ENCODE measurements around the gene USP7.
A peak's percentile ranks its signal among the peaks of the same experiment; 100 is the strongest.
"Not testable (repeated sequence)": the region's sequence is repeated elsewhere in the genome, so short reads cannot be mapped to it uniquely, and the experiment has no call there.

The USP7 gene

DNA sequence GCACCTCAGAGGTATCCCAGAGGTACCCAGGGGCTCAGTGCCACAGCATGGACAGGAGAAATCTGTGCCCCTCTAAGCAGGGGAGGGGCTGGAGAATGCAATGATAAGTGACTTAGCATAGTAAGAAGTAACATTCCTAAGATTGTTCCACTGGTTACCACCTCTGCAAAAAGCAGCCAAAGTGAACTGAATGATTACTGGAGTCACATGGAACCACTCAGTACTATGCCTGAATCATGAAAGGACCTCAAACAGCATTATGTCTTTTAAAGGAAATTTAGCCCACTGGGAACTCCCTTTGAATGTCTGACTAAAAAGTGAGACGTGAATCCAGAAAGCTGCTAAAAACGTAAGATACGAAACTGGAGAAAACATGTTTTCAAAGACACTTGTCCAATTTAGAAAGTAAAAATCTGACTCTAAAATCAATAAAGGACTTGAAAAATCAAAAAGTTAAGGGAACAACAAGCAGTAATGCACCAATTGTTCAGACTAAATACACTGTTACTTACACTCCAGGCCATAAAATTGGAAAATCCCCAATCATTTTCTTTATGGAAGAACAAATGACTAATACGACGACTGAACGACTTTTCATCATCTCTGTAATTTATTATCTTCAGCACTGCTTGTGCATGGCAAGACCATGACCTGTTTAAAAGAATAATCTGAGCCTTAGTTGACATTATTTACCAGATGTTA, 42.9 kb downstream of the USP7 start:
- no peak for DNase-seq

DNA sequence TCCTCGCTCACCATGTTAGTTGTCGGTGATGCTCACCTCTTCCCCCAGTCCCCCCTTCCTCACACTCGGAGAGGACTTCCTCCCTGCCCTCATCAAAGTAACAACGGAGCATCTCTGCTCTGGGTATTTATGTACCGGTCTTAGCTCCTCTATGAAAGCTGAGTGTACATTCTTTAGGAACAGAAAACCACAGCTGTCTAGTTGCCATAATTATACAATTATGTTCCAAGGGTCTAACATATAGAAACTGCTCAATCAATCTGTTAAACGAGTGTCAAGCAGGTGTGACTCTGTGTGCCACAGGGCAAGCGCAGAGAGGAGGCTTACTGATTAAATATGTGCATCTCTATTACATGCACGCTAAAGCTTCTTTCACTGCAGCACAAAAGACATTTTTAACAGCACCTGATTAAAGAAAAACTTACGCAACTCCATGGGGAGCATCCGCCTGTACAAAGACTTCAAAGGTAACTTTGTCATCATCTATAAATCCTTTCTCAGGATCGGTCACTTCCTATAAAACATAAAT, 43.7 kb downstream of the USP7 start:
- no peak for DNase-seq

DNA sequence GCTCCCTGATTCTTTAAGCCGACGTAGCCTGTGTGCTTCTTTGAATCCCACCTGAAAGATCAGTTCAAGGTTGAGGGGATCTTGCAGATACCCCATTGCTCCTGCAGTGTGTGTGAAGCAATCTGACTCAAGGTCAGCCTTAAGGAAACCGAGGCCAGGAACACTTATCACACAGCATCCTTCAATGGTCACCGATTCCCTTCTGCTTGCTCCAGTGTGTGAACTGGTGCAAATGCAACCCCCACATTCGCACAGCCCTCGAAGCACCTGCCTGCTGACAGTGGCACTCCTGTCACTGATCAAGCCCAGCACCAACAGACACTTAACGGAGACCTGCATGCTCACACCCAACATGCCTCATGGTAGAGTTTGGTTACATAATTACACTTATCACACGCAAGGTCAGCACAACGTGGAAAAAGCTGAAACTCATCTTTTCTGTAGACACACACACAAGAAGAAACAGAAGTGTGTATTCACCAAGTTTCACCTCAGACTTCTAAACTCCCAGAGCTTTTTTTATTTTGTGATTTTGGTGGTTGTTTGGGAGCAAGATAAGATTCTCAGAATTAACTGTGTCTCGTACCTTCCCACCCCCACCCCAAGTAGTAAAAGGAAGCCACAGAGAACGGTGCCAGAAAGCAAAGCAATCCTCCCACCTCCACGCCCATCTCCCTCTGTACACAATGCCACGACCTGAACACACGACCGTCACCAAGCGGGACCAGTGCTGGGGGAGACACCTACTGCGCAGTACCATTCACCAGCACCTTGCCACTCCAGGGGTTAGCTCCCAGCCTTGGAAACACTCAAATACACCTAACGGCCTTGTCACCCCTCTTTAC, 44.4 kb downstream of the USP7 start:
- no peak for DNase-seq

- DNase-seq, result not testable (repeated sequence)
Observed at GRCh38 chr16:8917336-8917735, 46.4 kb downstream of the USP7 start.

DNA sequence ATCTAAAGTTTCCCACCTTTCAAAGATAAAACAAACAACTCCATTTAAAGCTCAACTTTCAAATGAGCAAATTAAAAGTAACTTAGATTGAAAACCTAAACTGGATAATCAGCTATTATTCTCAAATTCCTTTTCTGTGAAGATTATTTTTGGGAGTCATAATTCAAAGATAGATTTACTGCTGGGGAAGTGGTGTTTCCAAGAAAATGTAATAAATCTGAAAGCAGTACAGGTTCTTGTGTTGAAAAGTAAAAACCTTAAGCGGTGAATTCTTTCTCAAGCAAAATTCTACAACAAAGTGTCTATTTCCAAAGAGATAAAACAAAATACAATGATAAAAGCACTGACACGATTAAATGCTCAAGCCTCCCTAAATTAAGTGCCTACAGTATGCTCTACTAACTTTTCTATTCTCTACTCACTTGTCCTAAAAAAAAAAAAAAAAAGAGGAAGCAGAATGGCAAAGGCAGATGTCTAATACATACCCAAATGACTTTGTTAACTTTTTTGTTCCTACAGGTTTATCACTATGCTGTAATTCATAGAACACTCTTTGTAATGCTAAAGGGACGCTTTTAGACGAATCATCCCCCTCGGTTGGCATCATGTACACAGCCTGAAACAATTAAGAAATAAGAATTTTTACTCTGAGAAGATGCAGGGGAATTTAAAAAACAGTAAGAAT, 47.0 kb downstream of the USP7 start:
- no peak for DNase-seq

- no peak for DNase-seq
Observed at GRCh38 chr16:8915722-8916301, 47.9 kb downstream of the USP7 start.

GRCh38 chr16:8914098-8914497, 49.6 kb downstream of the USP7 start:
- DNase-seq, result no peak

GRCh38 chr16:8912793-8913192, 50.9 kb downstream of the USP7 start:
- no peak for DNase-seq

DNA sequence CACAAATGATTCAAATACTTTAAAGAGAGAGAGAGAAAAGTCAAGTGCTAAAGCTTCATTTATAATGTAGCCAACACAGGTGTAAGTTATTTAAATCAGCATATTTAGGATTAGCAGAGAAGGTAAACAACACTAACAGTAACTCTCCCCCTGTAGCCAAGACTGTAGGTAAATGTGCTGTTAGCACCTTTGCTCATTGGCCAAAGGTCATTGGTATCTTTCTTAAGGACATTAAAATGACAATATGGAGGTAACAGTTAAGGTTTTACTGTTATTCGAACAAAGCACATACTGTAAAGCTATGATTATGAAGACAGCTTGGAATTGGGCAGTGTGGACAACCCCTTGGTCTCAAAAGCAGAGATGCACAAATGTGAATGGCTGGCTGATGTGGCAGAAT, 52.9 kb downstream of the USP7 start:
- DNase-seq, result no peak

DNA sequence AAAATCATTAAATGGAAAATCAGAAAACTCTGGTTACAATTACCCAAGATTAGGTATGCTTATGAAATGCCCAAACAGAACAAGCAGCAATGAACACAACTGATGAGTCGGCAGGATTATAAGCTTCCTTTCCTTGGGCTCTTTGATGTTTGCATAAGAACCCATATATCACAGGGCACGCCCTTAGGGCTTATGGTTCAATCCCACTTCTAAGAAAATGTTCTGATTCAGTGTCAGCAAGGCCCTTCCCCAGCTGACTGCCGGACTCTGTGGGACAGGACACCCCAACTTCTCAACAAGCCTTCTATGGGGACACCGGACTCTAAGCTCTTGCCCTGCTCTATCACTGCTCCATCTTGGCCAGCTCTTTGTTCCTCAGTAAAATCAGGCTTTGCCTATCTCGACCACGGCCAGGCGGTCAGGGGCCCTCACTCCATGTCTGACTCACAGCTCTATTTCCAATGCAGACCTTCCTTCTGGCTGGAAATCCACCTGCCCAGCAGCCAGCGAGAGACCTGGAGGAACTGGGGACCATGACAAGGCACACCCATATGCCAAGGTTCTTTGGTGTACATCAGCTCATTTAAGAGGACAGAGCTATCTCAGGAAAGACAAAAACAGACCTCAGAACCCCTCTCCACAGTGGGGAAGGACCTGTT, 54.8 kb downstream of the USP7 start:
- no peak for DNase-seq

DNA sequence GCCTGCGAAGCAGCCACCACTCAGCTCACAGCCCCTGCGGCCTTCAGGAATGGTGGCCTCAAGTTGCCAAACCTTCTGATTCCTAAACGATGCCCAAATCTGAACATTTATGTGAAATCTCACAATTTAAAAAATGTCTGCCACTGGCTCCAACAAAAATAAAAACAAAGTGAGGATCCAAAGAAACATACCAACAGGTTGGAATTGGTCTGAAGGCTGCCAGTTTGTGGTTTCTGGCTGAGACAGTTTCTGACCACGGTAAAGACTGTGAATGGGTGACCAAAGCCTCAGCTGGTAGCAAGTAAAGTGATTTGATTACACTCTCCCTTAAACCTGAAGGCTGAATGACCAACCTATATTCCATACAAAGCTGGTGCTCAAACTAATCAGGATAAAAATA, 56.6 kb downstream of the USP7 start:
- no peak for DNase-seq

- DNase-seq, result no peak
Observed at GRCh38 chr16:8905795-8906591, 57.7 kb downstream of the USP7 start.

- DNase-seq, result peak; percentile 29
Observed at GRCh38 chr16:8905168-8905762, 58.4 kb downstream of the USP7 start.

- DNase-seq, result no peak
Observed at GRCh38 chr16:8904018-8904430, 59.7 kb downstream of the USP7 start.

DNA sequence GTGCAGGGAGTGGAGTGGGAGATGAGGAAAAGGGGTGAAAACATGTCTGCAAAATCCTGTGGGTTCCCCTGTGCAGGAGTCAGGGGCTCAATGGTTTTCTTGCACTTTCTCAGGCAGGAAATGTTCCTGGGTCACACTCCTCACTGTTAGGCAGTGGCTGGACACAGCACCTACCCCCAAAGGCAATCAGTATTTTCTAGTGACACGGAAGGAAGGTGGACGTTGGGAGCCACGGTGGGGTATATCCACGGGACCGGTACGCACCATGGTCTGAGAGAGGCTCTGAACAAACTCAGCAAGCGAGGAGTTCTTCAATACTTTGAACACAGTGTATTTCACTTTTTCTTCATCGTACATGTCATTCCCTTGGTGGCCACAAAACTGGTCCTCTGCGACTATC, 60.7 kb downstream of the USP7 start:
- DNase-seq, result no peak

DNA sequence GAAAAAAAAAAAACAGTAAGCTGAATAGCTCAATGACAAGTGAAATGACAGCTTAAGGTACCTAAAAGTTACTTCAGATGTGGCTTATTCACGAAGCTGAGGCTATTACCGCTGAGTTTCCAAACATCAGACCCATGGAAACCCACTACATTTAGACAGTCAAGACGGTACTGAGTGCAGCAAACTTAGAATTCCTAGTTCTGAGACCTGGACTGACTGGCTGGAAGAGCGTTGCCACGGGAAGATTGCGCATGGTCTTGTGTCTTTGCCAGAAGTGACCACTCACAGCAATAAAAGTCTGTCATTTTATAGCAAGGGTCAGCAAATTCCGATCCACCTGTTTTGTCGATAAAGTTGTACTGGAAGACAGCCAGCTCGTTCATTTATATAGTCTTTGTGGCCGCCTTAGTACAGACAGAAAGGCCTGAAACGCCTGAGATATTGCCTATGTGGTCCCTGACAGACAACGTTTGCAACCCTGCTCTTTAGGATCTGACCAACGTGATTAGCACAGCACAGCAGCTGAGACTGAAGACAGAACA, 62.3 kb downstream of the USP7 start:
- no peak for DNase-seq

DNA sequence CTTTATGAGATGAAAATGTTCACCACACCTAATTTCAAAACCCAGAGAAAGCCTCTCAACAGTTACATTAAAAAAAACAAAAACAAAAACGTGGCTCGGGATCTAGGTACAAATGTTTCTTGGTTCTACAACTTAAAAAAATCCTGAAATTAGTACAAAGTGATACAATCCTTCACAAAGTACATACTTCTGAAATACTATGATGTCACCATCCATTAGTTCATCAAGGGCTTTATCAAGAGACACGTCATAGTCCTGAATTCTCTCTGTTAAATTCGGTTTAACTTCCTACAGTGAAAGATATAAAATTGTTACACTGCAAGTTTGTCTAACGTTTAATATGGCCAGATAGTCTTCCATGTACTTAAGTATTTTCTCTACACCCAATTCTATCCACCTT, 63.4 kb downstream of the USP7 start:
- no peak for DNase-seq

DNA sequence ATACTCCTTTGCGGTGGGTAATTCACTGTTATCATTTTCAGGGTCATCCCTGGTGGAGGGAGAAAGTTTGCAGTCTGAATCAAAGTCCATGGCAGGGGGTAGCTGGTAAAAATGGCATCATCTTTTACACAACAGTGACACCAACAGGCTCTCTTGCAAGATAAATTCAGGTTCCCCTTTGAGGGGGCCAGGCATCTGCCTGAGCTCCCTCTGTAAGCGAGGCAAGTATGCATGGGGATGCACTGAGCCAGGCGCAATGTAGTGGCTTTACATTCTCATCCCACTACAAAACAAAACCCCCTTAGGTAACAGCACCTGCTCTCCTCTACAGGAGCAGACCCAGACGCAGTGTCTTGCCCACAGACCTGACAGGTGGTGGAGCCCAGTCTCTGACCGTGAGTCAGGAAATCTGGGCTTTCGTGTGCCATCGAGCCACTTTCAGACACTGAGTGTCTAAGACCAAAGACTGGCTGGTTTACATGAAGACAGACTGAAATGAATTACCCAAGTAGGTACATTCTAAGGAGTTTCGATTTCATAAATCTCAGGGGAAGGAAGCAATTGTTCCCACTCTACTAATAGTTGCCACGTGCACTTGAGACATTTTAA, 63.9 kb downstream of the USP7 start:
- DNase-seq, result no peak

- no peak for DNase-seq
Observed at GRCh38 chr16:8898660-8899318, 64.9 kb downstream of the USP7 start.

DNA sequence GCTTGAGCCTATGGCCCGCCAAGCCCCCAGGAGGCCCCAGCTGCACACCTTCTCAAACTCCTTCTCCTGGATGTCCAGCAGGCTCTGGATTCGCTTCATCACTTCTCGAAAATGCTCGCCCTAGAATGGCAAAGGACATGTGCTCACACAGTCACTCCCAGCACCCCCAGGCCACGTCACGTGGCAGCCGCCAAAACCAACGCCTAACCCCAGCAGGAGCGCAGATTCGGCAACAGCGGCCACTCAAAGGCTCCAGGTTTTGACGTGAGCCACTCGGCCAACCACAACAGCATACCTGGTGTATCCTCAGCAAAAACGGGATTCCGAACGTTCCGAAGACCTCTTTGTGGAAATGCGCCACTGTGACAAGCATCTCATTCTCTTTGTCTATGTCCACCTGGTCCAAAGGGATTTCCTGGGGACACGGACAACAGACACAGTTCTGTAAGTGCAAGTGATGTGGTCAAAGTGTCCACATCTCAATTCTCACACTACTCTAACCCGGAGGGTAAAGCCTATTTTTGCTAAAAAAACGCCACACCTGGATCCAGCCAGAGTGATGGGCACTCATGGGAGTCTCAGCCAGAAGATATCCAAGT, 68.9 kb downstream of the USP7 start:
- no peak for DNase-seq

All from COR-L47 (cell line).